Bronchial epithelial cell (primary cell): ENCODE data around the gene KDM4C. TPM values are rescaled to one million over a fixed set of nuclear protein-coding genes. Genes with fewer than 3 reads are reported as not detected.
"Not testable (repeated sequence)": the region's sequence is repeated elsewhere in the genome, so short reads cannot be mapped to it uniquely, and the experiment has no call there.

Source experiments
- DNase-seq: peaks from one replicate; pipeline ENCODE4 v3.0.0-alpha.2; 2010; ENCODE audit warnings: low read depth
- FAIRE-seq: peaks from 2 replicates; lab custom pipeline; 2011; peaks lifted over from hg19 to GRCh38; lab: Jason Lieb, UNC
- H3K27me3 ChIP-seq: 2 replicates; pipeline ENCODE4 v1.5.1; 2011; ENCODE audit warnings: low read length; ENCODE audit not compliant: control insufficient read depth, insufficient read depth
- H3K36me3 ChIP-seq: 2 replicates; pipeline ENCODE4 v1.5.1; 2011; ENCODE audit warnings: low read length; ENCODE audit not compliant: control insufficient read depth, insufficient read depth
- H3K4me3 ChIP-seq: 2 replicates; pipeline ENCODE4 v1.5.1; 2011; ENCODE audit warnings: mild to moderate bottlenecking, low read depth, low read length, control low read depth
- CTCF ChIP-seq: IDR thresholded peaks from 2 replicates; pipeline ENCODE4 v1.5.1; 2011; ENCODE audit warnings: mild to moderate bottlenecking, moderate library complexity, low read length, control low read depth, inconsistent platforms; ENCODE audit not compliant: insufficient read depth, severe bottlenecking
- total RNA-seq: library from RNA; depleted of rRNA; stranded (reverse); fragments of >200 nt; gene quantifications from 2 replicates; pipeline ENCODE4 v1.2.1, GENCODE V29; 2014

Gene KDM4C
- total RNA-seq, 1 donor from 2014 or later = 36.6 TPM

GRCh38 chr9:6787793-6788161, 30.0 kb downstream of the KDM4C start:
- H3K4me3 ChIP-seq = no peak overlapping the region
- H3K27me3 ChIP-seq = no peaks in the 10 kb centered on the region
- DNase-seq (no peak), FAIRE-seq (peak; percentile 79)
- no peaks in the 10 kb centered on the region for H3K36me3 ChIP-seq
- TF ChIP-seq CTCF = no peak

- TF ChIP-seq CTCF = no peak
These were observed 30.6 kb downstream of the KDM4C start for GRCh38 chr9:6788162-6789016.

GRCh38 chr9:6789017-6789338, 31.2 kb downstream of the KDM4C start:
- H3K27me3 ChIP-seq, FAIRE-seq: not testable (repeated sequence)

More at GRCh38 chr9:6788162-6789016, 30.6 kb downstream of the KDM4C start:
- FAIRE-seq (no peak), DNase-seq (peak; percentile 66)
- Histone ChIP-seq H3K27me3 (no peaks in the 10 kb centered on the region), H3K4me3 (no peak overlapping the region), H3K36me3 (no peaks in the 10 kb centered on the region)

GRCh38 chr9:6790866-6791265, 33.1 kb downstream of the KDM4C start:
- DNase-seq = no peak
- H3K27me3 ChIP-seq = no peaks in the 10 kb centered on the region
- no peak overlapping the region for H3K4me3 ChIP-seq
- H3K36me3 ChIP-seq = peaks cover 1% of the 10 kb centered on the region
- no peak for FAIRE-seq
- no peak for TF ChIP-seq CTCF

More at GRCh38 chr9:6789017-6789338, 31.2 kb downstream of the KDM4C start:
- H3K4me3 ChIP-seq, DNase-seq, H3K36me3 ChIP-seq: not testable (repeated sequence)

GRCh38 chr9:6793203-6793602, 35.4 kb downstream of the KDM4C start:
- DNase-seq (no peak), FAIRE-seq (no peak)
- Histone ChIP-seq H3K4me3 (no peak overlapping the region), H3K27me3 (no peaks in the 10 kb centered on the region), H3K36me3 (peaks cover 1% of the 10 kb centered on the region)
- no peak for TF ChIP-seq CTCF

- DNase-seq (no peak), FAIRE-seq (no peak)
- TF ChIP-seq CTCF = no peak
- Histone ChIP-seq H3K36me3 (peaks cover 1% of the 10 kb centered on the region), H3K27me3 (no peaks in the 10 kb centered on the region), H3K4me3 (no peak overlapping the region)
These were observed 37.2 kb downstream of the KDM4C start for GRCh38 chr9:6794936-6795335.
